Peyer's patch (tissue), 4 donors: ENCODE results near the gene EHD4.

Experiments
- CTCF ChIP-seq, 6 experiments: fragments of 450-650 bp in 4 of 6; fragments of 200-600 bp in 2 of 6; sonication (generic) in 1 of 6; IDR thresholded peaks; one replicate each; pipeline ENCODE4 v1.5.1; 2017 to 2019; ENCODE audit warnings: antibody characterized with exemption in 6 of 6, mild to moderate bottlenecking in 3 of 6, moderate library complexity in 1 of 6
- POLR2A ChIP-seq, 2 donors: fragments of 450-650 bp; IDR thresholded peaks; one replicate each; pipeline ENCODE4 v1.5.1; 2017; ENCODE audit warnings: antibody characterized with exemption in 2 of 2, mild to moderate bottlenecking in 2 of 2, moderate library complexity in 2 of 2

DNA sequence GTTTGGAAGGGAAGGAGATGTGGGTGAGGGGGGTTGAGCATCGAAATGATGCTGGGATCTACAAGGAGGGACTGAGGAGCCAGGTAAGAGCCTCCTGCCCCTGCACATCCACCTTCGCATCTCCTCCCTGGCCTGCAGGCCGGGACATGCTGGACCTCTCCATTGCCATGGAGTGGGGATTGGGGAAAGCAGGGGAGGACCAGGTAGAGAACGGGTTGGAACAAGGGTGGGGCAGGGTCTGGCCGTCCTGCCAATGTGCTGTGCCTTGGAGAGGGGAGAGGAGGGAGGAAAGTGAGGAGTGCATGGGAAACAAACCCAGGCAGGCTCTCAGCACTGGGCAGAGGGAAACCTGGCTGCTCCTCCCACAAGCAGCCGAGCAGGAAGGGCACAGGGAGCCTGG lies 123.2 kb downstream of the EHD4 start:
- TF ChIP-seq CTCF (IDR thresholded peaks at IDR 0.05) (no peak), POLR2A (IDR thresholded peaks at IDR 0.05) (no peak)
